ENCODE results near the gene DDX60.

Gene DDX60

DNA sequence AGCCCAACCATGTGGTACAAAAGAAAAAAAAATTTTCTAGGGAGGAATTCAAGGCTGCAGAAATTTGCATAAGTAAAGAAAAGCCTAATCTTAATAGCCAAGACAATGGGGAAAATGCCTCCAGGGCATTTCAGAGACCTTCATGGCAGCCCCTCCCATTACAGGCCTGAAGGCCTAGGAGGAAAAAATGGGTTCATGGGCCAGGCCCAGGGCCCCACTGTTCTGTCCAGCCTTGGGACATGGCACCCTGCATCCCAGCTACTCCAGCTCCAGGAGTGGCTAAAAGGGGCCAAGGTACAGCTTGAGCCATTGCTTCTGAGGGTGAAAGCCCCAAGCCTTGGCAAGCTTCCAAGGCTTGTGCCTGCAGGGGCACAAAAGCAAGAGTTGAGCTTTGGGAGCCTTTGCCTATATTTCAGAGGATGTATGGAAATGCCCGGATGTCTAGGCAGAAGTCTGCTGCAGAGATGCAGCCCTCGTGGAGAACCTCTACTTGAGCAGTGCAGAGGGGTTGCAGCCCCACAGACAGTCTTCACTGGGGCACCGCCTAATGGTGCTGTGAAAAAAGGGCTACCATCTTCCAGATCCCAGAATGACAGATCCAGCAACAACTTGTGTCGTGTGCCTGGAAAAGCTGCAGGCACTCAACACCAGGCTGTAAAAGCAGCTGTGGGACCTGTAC lies 115.2 kb downstream of the DDX60 start:
- no peak for DNase-seq

- peak; percentile 10 for DNase-seq
Observed at GRCh38 chr4:168200685-168201084, 117.9 kb downstream of the DDX60 start.

DNA sequence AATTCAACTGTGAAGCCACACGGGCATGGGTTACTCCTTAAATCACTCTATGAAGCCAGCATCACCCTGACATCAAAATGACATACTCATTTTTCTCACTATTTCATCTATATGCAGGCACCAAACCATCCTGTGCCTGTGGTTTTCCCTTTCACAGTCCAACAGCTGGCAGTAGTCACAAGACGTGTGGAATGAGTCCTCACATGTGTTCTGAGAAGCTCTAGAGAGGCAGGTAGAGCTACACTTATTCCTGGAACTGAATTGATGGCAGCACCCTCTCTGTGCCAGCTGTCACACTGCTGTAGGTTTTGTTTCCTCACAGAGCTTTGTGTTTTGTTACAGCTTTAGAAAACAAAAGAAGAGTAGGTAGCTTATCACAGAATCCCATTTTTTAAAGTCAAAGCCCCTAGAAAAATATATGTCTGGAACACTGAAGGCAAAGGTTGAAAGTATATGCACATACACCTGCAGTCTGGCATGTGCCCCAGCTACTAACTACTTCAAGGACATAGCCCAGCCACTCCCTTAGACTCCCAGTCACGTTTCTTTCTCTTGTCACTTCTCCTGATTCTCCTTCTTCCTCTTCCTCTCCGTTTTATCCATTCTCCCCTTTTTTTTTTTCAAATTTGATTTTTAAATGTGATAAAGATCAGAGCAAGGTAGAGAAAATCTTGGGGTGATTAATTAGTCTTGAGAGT lies 119.1 kb downstream of the DDX60 start:
- no peak for DNase-seq

DNA sequence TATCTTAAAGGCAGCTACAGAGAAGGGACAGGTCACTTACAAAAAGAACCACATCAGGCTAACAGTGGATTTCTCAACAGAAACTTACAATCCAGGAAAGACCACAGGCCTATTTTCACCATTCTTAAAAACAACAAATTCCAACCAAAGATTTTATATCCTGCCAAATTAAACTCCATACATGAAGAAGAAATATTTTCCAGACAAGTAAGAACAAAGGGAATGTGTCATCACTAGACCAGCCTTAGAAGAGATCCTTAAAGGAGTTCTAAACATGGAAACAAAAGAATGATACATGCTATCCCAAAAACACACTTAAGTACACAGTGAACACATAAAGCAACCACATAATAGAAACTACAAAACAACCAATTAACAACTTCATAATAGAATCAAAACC lies 120.6 kb downstream of the DDX60 start:
- no peak for DNase-seq

- DNase-seq = no peak
Observed at GRCh38 chr4:168188754-168189153, 129.8 kb downstream of the DDX60 start.

DNA sequence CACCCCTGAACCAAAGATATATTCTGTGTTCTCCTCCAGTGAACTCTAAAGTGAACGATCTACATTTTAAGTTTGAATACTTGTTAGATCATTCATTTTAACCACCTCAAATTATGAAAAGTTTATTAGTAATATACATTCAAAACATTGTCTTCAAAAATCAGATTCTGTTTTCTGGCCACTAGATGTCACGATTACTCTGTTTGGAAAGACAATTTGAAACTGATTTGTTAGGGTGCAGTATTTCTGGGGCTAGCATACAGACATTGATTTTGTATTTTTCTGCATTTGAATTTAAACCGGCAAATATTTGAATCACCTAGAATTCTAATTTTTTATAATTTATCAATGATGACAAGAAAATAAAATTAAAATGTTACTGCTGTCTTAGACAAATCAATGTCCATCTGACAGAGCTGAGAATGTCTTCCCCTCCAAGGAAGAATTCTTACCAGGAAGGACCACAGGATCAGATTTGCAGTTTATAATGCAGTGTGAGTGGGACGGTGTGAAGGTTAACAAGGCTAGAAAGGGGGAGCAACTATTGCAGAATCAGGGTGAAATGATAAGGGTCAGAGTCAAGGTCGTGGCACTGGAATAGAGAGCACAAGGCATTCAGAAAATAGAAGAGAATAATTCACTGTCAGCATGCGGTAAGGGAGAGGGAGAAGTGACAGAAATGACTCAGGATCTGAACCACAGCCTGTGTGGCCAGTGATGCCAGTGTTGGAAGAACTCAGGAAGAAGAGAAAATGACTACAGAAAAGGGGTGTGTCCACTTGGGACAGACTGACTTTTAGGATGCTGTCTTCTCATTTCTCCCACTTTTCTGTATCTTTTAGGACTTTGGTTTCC lies 134.6 kb downstream of the DDX60 start:
- DNase-seq = peak; percentile 43

GRCh38 chr4:168177546-168178149 lies 140.9 kb downstream of the DDX60 start:
- no peak for DNase-seq

- DNase-seq = no peak
Observed at GRCh38 chr4:168174308-168174707, 144.2 kb downstream of the DDX60 start.

GRCh38 chr4:168167714-168168284 lies 150.8 kb downstream of the DDX60 start:
- no peak for DNase-seq

Data from NCI-H510A treated with DMSO at 0.1 percent for 48 hours (cell line).